ENCODE measurements around the gene ARL15. TPM values are rescaled to one million over a fixed set of nuclear protein-coding genes. Genes with fewer than 3 reads are reported as not detected.
"Not testable (repeated sequence)": the region's sequence is repeated elsewhere in the genome, so short reads cannot be mapped to it uniquely, and the experiment has no call there.

The ARL15 gene
- total RNA-seq, 1 donor from 2014 or later, result 6.0 TPM

DNA sequence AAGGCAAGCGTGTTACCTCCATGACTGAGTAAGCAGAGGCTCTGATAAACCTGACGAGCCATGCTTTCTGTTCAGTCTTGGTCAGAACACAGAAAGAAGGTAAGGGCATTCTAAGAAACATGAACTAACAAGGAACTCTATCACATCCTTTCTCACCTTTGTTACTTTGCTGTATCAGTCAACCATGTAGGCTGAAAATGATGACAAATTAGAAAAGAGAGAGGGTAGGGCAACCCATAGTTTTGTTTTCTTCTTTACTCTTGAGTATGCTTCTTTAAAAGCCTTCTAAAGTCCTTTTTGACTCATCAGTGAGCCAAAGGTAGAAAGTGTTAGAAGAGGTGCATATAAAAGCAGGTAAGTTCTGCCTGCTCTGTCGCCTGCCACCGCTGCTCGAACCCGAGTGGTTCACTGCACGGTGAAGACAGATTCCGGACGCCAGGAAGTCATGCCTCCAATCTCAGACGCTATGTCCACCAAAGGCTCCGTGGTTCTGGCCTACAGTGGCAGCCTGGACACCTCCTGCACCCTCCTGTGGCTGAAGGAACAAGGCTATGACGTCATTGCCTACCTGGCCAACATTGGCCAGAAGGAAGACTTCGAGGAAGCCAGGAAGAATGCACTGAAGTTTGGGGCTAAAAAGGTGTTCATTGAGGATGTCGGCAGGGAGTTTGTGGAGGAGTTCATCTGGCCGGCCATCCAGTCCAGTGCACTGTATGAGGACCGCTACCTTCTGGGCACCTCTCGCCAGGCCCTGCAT, 451.5 kb downstream of the ARL15 start:
- intact Hi-C loops (cut with micrococcal nuclease), result no loop called here

DNA sequence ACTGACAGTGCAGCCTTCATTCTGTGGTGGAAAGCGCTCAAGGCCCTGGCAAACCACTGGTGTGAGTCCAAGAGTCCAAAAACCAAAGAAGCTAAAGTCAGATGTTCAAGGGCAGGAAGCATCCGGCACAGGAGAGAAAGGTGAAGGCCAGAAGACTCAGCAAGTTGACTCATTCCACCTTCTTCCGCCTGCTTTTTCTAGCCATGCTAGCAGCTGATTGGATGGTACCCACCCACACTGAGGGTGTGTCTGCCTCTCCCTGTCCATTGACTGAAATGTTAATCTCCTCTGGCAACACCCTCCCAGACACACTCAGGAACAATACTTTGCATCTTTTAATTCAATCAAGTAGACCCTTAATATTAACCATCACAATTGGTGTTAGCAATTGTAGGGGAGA, 453.9 kb downstream of the ARL15 start:
- Mint-ChIP-seq H3K4me1 (ENCODE audit: low read depth) (no peaks in the 10 kb centered on the region), H3K36me3 (ENCODE audit: low read depth) (no peaks in the 10 kb centered on the region), H3K9me3 (peaks cover 20% of the 10 kb centered on the region), H3K27ac (no peak overlapping the region), H3K27me3 (ENCODE audit: low read depth) (no peaks in the 10 kb centered on the region), H3K4me3 (ENCODE audit: low read depth) (no peak overlapping the region)
- no peak for DNase-seq (ENCODE audit: low spot score)
- intact Hi-C loops (cut with micrococcal nuclease), result no loop called here

More for the DNA sequence above, 451.5 kb downstream of the ARL15 start:
- Mint-ChIP-seq H3K36me3 (ENCODE audit: low read depth) (no peaks in the 10 kb centered on the region), H3K9me3 (peaks cover 6% of the 10 kb centered on the region), H3K27ac (no peak overlapping the region), H3K27me3 (ENCODE audit: low read depth) (no peaks in the 10 kb centered on the region), H3K4me1 (ENCODE audit: low read depth) (no peaks in the 10 kb centered on the region), H3K4me3 (ENCODE audit: low read depth) (no peak overlapping the region)
- no peak for DNase-seq (ENCODE audit: low spot score)

DNA sequence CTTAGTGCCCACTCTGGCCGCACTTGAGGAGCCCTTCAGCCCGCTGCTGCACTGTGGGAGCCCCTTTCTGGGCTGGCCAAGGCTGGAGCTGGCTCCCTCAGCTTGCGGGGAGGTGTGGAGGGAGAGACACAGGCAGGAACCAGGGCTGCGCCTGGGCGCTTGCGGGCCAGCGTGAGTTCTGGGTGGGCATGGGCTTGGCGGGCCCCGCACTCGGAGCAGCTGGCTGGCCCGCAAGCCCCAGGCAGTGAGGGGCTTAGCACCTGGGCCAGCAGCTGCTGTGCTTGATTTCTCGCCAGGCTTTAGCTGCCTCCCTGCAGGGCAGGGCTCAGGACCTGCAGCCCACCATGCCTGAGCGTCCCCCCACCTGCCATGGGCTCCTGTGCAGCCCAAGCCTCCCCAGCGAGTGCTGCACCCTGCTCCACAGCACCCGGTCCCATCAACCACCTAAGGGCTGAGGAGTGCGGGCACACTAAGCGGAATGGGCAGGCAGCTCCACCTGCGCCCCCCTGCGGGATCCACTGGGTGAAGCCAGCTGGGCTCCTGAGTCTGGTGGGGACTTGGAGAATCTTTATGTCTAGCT, 473.4 kb downstream of the ARL15 start:
- H3K27me3 Mint-ChIP-seq (ENCODE audit: low read depth); H3K27ac Mint-ChIP-seq; H3K9me3 Mint-ChIP-seq; DNase-seq (ENCODE audit: low spot score); H3K4me1 Mint-ChIP-seq (ENCODE audit: low read depth); H3K4me3 Mint-ChIP-seq (ENCODE audit: low read depth); intact Hi-C loops (cut with micrococcal nuclease); H3K36me3 Mint-ChIP-seq (ENCODE audit: low read depth): not testable (repeated sequence)

DNA sequence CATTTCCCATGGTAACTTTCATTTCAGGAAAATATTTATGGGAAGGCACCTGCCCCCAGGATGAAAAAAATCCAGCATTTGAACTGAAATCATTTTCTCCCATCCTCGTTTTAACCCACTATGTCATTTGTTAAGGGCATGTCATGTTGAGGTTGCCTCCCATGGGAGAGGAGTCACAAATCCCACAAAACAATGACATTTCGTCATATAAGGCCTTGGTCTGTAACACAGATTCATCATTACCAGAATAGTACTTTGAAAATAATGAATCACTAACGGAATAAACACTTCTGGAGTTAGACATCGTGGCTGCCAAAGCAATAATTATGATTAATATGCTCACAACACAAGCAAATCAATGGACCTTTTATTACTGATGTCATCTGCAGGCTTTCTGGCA, 475.9 kb downstream of the ARL15 start:
- H3K27ac Mint-ChIP-seq, result no peak overlapping the region
- H3K9me3 Mint-ChIP-seq, result no peaks in the 10 kb centered on the region
- H3K27me3 Mint-ChIP-seq (ENCODE audit: low read depth), result no peaks in the 10 kb centered on the region
- no peaks in the 10 kb centered on the region for H3K4me1 Mint-ChIP-seq (ENCODE audit: low read depth)
- no peak overlapping the region for H3K4me3 Mint-ChIP-seq (ENCODE audit: low read depth)
- intact Hi-C loops (cut with micrococcal nuclease), result no loop called here
- no peaks in the 10 kb centered on the region for H3K36me3 Mint-ChIP-seq (ENCODE audit: low read depth)
- no peak for DNase-seq (ENCODE audit: low spot score)

Other genes with a start within 250 kb of the ARL15 start
- gene HSPB3, start 145.1 kb upstream of the ARL15 start, total RNA-seq, result not detected in 2 replicates
- gene SNX18, start 207.2 kb upstream of the ARL15 start, total RNA-seq, result 13.3 and 13.4 TPM in 2 replicates

Data from activated T-helper 2 cell treated with anti-CD3 and anti-CD28 coated beads, Interferon-gamma antibody, Interleukin-2, Interleukin-4, amounts not matched to agents 10 μg/mL and 5 μg/mL and 100 μg/mL, durations not matched to agents 14 hours and 24 hours and 36 hours (primary cell).